ENCODE results near the gene ERRFI1. TPM values are rescaled to one million over a fixed set of nuclear protein-coding genes. Genes with fewer than 3 reads are reported as not detected.

The ERRFI1 gene
- total and polyA plus RNA-seq, 2 of the 8 experiments (the other 6 are each of a cell fraction or from before 2014, with no cell fraction given): 23.4 to 46.1 TPM

- TF ChIP-seq CHD7 (IDR thresholded peaks at IDR 0.05; ENCODE audit: insufficient replicate concordance, low read length) (no peak), RXRA (IDR thresholded peaks at IDR 0.05; ENCODE audit: insufficient read depth, low read depth, low read length) (no peak), POLR2AphosphoS5 (IDR thresholded peaks at IDR 0.05; ENCODE audit: low read depth, low read length) (no peak), ATF3 (IDR thresholded peaks at IDR 0.05; ENCODE audit: insufficient read depth, low read depth, low read length) (no peak), NRF1 (IDR thresholded peaks at IDR 0.05; ENCODE audit: low read depth, low read length) (no peak), KDM5A (IDR thresholded peaks at IDR 0.05; ENCODE audit: low read length) (no peak), TAF7 (optimal IDR thresholded peaks at IDR 0.05; ENCODE audit: borderline replicate concordance, low read depth, low read length) (no peak), CREB1 (IDR thresholded peaks at IDR 0.05) (no peak), EP300 (IDR thresholded peaks at IDR 0.05; ENCODE audit: borderline replicate concordance in 1 of 2, low read depth in 2 of 2, low read length in 2 of 2) (no peak), CBX5 (IDR thresholded peaks at IDR 0.05; ENCODE audit: low read depth, low read length) (no peak)
Observed at GRCh38 chr1:8059161-8059622, 33.1 kb upstream of the ERRFI1 start (continued).

All from H1 (cell line).